SK-N-SH (cell line): Measurements from ENCODE around the gene B3GNT3. TPM values are rescaled to one million over a fixed set of nuclear protein-coding genes. Genes with fewer than 3 reads are reported as not detected.

Experiments
- CTCF ChIA-PET: fragments of 300-600, 350-600 bp; formaldehyde crosslinking; extraction: SDS; loops from one replicate; lab custom pipeline; 2021; lab: Yijun Ruan, JAX
- POLR2A ChIA-PET: fragments of 350-600 bp; sonication (Branson Sonifier 250); formaldehyde crosslinking; extraction: SDS; loops from one replicate; lab custom pipeline; 2020; ENCODE audit warnings: antibody characterized with exemption, inconsistent platforms; lab: Yijun Ruan, JAX
- DNase-seq: peaks from one replicate; pipeline ENCODE4 v3.0.0; 2012
- H2AFZ ChIP-seq: fragments of 200-600 bp; sonication (generic); 2 replicates; pipeline ENCODE4 v1.8.1; 2016; ENCODE audit warnings: antibody characterized with exemption, mild to moderate bottlenecking, low read depth
- H3F3A ChIP-seq: fragments of 200-600 bp; sonication (generic); replicated peaks from 2 replicates; pipeline ENCODE3; 2016; ENCODE audit warnings: antibody characterized with exemption, mild to moderate bottlenecking; ENCODE audit not compliant: insufficient read depth
- H3K27ac ChIP-seq, 2 experiments: fragments of 200-500 bp in 1 of 2; fragments of 200-600 bp in 1 of 2; sonication (Bioruptor generic) in 1 of 2; sonication (generic), shearing (Covaris generic) in 1 of 2; 2 replicates each; pipeline versions ENCODE4 v1.5.1 to v1.6.1; 2014 to 2016; ENCODE audit warnings: low read depth in 2 of 2, inconsistent platforms in 1 of 2, low read length in 1 of 2, mild to moderate bottlenecking in 1 of 2, mixed read lengths in 1 of 2
- H3K27me3 ChIP-seq: fragments of 200-600 bp; sonication (generic), shearing (Covaris generic); 2 replicates; pipeline ENCODE4 v1.6.1; 2016; ENCODE audit warnings: mixed run types; ENCODE audit not compliant: insufficient read depth
- H3K36me3 ChIP-seq, 2 experiments: fragments of 200-500 bp in 1 of 2; fragments of 200-600 bp in 1 of 2; sonication (Bioruptor generic) in 1 of 2; sonication (generic) in 1 of 2; replicated peaks in 1 of 2; 2 replicates each; pipeline versions ENCODE3 to v1.5.1; 2014 to 2016; ENCODE audit warnings: low read length in 1 of 2, mild to moderate bottlenecking in 1 of 2; ENCODE audit not compliant: insufficient read depth in 2 of 2, control insufficient read depth in 1 of 2
- H3K4me1 ChIP-seq, 2 experiments: fragments of 200-500 bp in 1 of 2; fragments of 200-600 bp in 1 of 2; sonication (Bioruptor generic) in 1 of 2; sonication (generic), shearing (Covaris generic) in 1 of 2; 2 replicates each; pipeline versions ENCODE4 v1.5.1 to v1.6.1; 2014 to 2016; ENCODE audit warnings: low read depth in 1 of 2, low read length in 1 of 2, mixed run types in 1 of 2; ENCODE audit not compliant: insufficient read depth in 2 of 2, control insufficient read depth in 1 of 2
- H3K4me2 ChIP-seq: fragments of 200-600 bp; sonication (generic), shearing (Covaris generic); 2 replicates; pipeline ENCODE4 v1.6.1; 2017; ENCODE audit warnings: mixed run types
- H3K4me3 ChIP-seq, 2 experiments: fragments of 200-500 bp in 1 of 2; fragments of 200-600 bp in 1 of 2; sonication (Bioruptor generic) in 1 of 2; sonication (generic), shearing (Covaris generic) in 1 of 2; 2 replicates each; pipeline versions ENCODE4 v1.5.1 to v1.8.1; 2014 to 2016; ENCODE audit warnings: low read depth in 2 of 2, inconsistent platforms in 1 of 2, low read length in 1 of 2, mild to moderate bottlenecking in 1 of 2, mixed read lengths in 1 of 2, moderate library complexity in 1 of 2
- H3K79me2 ChIP-seq: fragments of 200-600 bp; sonication (generic); 2 replicates; pipeline ENCODE4 v1.8.1; 2017; ENCODE audit warnings: mild to moderate bottlenecking; ENCODE audit not compliant: insufficient read depth
- H3K9ac ChIP-seq: fragments of 200-600 bp; sonication (generic); 2 replicates; pipeline ENCODE4 v1.6.1; 2017; ENCODE audit warnings: mixed run types
- H3K9me2 ChIP-seq: fragments of 200-600 bp; sonication (generic); 2 replicates; pipeline ENCODE4 v1.6.1; 2017; ENCODE audit warnings: mixed run types
- H3K9me3 ChIP-seq: fragments of 200-600 bp; sonication (generic); 2 replicates; pipeline ENCODE4 v1.6.1; 2017; ENCODE audit warnings: mixed run types, mild to moderate bottlenecking, moderate library complexity
- H4K20me1 ChIP-seq: fragments of 200-600 bp; sonication (generic); 2 replicates; pipeline ENCODE4 v1.6.1; 2017; ENCODE audit warnings: mild to moderate bottlenecking, mixed run types; ENCODE audit not compliant: insufficient read depth
- ELF1 ChIP-seq: IDR thresholded peaks from 2 replicates; pipeline ENCODE4 v1.4.0; 2012
- EP300 ChIP-seq, 2 experiments: IDR thresholded peaks; 2 replicates each; pipeline versions ENCODE4 v1.4.0 to v1.6.1; 2012; ENCODE audit warnings: borderline replicate concordance in 1 of 2, low read depth in 1 of 2, low read length in 1 of 2
- FOSL2 ChIP-seq: IDR thresholded peaks from 2 replicates; pipeline ENCODE4 v1.4.0; 2012; ENCODE audit warnings: low read depth, mild to moderate bottlenecking, moderate library complexity, borderline replicate concordance
- FOXJ3 ChIP-seq: sonication (generic); formaldehyde crosslinking; IDR thresholded peaks from 2 replicates; pipeline ENCODE4 v1.5.1; 2020; ENCODE audit warnings: mild to moderate bottlenecking, missing genetic modification reagents
- FOXM1 ChIP-seq: IDR thresholded peaks from 2 replicates; pipeline ENCODE4 v1.4.0; 2012; ENCODE audit warnings: low read depth, mild to moderate bottlenecking
- GATA2 ChIP-seq: sonication (generic); formaldehyde crosslinking; IDR thresholded peaks from 2 replicates; pipeline ENCODE4 v1.5.0; 2020; ENCODE audit warnings: mild to moderate bottlenecking, missing genetic modification reagents
- MXI1 ChIP-seq: IDR thresholded peaks from 2 replicates; pipeline ENCODE4 v1.6.1; 2012; ENCODE audit warnings: mild to moderate bottlenecking, low read depth, low read length, improper control_type of control experiment
- RCOR1 ChIP-seq: fragments of 150-350 bp; IDR thresholded peaks from 2 replicates; pipeline ENCODE4 v1.6.1; 2017; ENCODE audit warnings: antibody characterized with exemption, low read length
- RXRA ChIP-seq: IDR thresholded peaks from 2 replicates; pipeline ENCODE4 v1.4.0; 2012; ENCODE audit warnings: low read depth, mild to moderate bottlenecking, borderline replicate concordance
- SMC3 ChIP-seq: IDR thresholded peaks from 2 replicates; pipeline ENCODE4 v1.6.1; 2012; ENCODE audit warnings: low read depth, low read length, improper control_type of control experiment
- TEAD4 ChIP-seq: IDR thresholded peaks from 2 replicates; pipeline ENCODE4 v1.4.0; 2012; ENCODE audit warnings: mild to moderate bottlenecking, borderline replicate concordance; ENCODE audit not compliant: insufficient read depth
- YY1 ChIP-seq: IDR thresholded peaks from 2 replicates; pipeline ENCODE4 v1.4.0; 2012; ENCODE audit warnings: low read depth, mild to moderate bottlenecking
- WGBS: methylation state at CpG from one replicate; pipeline ENCODE4 v1.1.6; 2017; ENCODE audit warnings: low lambda C conversion rate; 5-methylcytosine and 5-hydroxymethylcytosine counted together
- polyA plus RNA-seq, 3 experiments: library from polyadenylated mRNA; depleted of rRNA; stranded (reverse); fragments of >200 nt; gene quantifications; 2 replicates each; pipeline ENCODE4 v1.2.3, GENCODE V29; 2012
- TF ChIP-seq, protein P1 (sequence below): IDR thresholded peaks from 2 replicates; pipeline ENCODE4 v1.4.0; 2012; ENCODE audit warnings: low read depth, borderline replicate concordance
- TF ChIP-seq, protein P2 (sequence below): IDR thresholded peaks from 2 replicates; pipeline ENCODE4 v1.6.1; 2012; ENCODE audit warnings: mild to moderate bottlenecking, low read depth, low read length, moderate library complexity
- TF ChIP-seq, protein P3 (sequence below): IDR thresholded peaks from 2 replicates; pipeline ENCODE4 v1.4.0; 2012; ENCODE audit warnings: low read depth, borderline replicate concordance
- TF ChIP-seq, protein P4 (sequence below): fragments of 150-350 bp; IDR thresholded peaks from 2 replicates; pipeline ENCODE4 v1.6.1; 2017; ENCODE audit warnings: antibody characterized with exemption, low read length, low read depth, borderline replicate concordance
- TF ChIP-seq, protein P5 (sequence below): fragments of 200-600 bp; sonication (generic); IDR thresholded peaks from 2 replicates; pipeline ENCODE4 v1.6.1; 2017; ENCODE audit warnings: antibody characterized with exemption, mild to moderate bottlenecking, moderate library complexity

Gene B3GNT3
- polyA plus RNA-seq, 1 of the 3 experiments (the other 2 are of a cell fraction): not detected

DNA sequence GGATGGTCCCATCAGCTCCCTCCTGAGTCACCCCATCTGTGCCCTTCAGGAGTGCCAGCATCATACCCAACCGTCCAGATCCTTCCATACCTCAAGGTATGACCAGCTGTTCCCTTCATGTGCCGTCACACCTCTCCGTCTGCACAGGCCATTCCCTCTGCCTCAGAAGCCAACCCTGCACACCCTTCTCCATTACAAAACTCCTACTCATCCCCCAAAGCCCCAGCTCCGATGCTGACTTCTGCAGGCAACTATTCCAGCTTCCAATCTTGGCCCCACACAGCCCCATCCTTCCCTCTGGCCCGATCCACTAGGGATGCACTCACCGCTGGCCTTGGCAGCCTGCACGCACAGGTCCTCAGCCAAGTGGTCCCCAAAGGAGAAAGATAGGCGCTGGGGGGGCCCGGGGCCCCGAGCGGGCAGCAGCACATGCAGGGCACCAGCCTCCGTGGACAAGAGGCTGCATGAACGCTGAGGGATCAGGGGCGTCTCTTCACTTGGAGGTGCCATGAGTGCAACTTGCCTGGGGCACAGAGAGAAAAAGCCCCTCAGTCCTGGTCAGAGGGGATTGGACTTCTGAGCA is 49.1 kb downstream of the B3GNT3 start:
- Histone ChIP-seq H3K4me2 (no peak overlapping the region), H3K9ac (no peak overlapping the region), H4K20me1 (no peaks in the 10 kb centered on the region), H3K27me3 (no peaks in the 10 kb centered on the region), H3K9me2 (no peaks in the 10 kb centered on the region), H3K9me3 (no peaks in the 10 kb centered on the region), H3F3A (no peaks in the 10 kb centered on the region), H2AFZ (no peak overlapping the region), H3K79me2 (no peaks in the 10 kb centered on the region)
- ChIA-PET POLR2A (interaction anchor here (3.1 kb wide), 1 partner anchor 16 kb away, joined by 14 read pairs; the partner anchor contains the start of gene RPL18A), CTCF (interaction anchor here (1.1 to 2.8 kb wide), 4 partner anchors 11 to 404 kb away, joined by 3 to 20 read pairs (median 3); partner anchors contain the start of gene CCDC124)
- no peak for DNase-seq
- no peak for TF ChIP-seq RCOR1
- no peak for TF ChIP-seq SMC3
- TF ChIP-seq MXI1: no peak
- TF ChIP-seq GATA2 (CRISPR knock-in tag): no peak
- no peak for TF ChIP-seq TEAD4
- TF ChIP-seq, protein P1, sequence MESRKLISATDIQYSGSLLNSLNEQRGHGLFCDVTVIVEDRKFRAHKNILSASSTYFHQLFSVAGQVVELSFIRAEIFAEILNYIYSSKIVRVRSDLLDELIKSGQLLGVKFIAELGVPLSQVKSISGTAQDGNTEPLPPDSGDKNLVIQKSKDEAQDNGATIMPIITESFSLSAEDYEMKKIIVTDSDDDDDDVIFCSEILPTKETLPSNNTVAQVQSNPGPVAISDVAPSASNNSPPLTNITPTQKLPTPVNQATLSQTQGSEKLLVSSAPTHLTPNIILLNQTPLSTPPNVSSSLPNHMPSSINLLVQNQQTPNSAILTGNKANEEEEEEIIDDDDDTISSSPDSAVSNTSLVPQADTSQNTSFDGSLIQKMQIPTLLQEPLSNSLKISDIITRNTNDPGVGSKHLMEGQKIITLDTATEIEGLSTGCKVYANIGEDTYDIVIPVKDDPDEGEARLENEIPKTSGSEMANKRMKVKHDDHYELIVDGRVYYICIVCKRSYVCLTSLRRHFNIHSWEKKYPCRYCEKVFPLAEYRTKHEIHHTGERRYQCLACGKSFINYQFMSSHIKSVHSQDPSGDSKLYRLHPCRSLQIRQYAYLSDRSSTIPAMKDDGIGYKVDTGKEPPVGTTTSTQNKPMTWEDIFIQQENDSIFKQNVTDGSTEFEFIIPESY: no peak
- TF ChIP-seq, protein P2, sequence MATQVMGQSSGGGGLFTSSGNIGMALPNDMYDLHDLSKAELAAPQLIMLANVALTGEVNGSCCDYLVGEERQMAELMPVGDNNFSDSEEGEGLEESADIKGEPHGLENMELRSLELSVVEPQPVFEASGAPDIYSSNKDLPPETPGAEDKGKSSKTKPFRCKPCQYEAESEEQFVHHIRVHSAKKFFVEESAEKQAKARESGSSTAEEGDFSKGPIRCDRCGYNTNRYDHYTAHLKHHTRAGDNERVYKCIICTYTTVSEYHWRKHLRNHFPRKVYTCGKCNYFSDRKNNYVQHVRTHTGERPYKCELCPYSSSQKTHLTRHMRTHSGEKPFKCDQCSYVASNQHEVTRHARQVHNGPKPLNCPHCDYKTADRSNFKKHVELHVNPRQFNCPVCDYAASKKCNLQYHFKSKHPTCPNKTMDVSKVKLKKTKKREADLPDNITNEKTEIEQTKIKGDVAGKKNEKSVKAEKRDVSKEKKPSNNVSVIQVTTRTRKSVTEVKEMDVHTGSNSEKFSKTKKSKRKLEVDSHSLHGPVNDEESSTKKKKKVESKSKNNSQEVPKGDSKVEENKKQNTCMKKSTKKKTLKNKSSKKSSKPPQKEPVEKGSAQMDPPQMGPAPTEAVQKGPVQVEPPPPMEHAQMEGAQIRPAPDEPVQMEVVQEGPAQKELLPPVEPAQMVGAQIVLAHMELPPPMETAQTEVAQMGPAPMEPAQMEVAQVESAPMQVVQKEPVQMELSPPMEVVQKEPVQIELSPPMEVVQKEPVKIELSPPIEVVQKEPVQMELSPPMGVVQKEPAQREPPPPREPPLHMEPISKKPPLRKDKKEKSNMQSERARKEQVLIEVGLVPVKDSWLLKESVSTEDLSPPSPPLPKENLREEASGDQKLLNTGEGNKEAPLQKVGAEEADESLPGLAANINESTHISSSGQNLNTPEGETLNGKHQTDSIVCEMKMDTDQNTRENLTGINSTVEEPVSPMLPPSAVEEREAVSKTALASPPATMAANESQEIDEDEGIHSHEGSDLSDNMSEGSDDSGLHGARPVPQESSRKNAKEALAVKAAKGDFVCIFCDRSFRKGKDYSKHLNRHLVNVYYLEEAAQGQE: no peak
- no peak for TF ChIP-seq FOXJ3 (CRISPR knock-in tag)
- TF ChIP-seq FOXM1: no peak
- no peak for TF ChIP-seq YY1
- TF ChIP-seq, protein P3, sequence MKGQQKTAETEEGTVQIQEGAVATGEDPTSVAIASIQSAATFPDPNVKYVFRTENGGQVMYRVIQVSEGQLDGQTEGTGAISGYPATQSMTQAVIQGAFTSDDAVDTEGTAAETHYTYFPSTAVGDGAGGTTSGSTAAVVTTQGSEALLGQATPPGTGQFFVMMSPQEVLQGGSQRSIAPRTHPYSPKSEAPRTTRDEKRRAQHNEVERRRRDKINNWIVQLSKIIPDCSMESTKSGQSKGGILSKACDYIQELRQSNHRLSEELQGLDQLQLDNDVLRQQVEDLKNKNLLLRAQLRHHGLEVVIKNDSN: no peak
- TF ChIP-seq, protein P4, sequence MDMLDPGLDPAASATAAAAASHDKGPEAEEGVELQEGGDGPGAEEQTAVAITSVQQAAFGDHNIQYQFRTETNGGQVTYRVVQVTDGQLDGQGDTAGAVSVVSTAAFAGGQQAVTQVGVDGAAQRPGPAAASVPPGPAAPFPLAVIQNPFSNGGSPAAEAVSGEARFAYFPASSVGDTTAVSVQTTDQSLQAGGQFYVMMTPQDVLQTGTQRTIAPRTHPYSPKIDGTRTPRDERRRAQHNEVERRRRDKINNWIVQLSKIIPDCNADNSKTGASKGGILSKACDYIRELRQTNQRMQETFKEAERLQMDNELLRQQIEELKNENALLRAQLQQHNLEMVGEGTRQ: no peak
- no peak for TF ChIP-seq FOSL2
- TF ChIP-seq, protein P5, sequence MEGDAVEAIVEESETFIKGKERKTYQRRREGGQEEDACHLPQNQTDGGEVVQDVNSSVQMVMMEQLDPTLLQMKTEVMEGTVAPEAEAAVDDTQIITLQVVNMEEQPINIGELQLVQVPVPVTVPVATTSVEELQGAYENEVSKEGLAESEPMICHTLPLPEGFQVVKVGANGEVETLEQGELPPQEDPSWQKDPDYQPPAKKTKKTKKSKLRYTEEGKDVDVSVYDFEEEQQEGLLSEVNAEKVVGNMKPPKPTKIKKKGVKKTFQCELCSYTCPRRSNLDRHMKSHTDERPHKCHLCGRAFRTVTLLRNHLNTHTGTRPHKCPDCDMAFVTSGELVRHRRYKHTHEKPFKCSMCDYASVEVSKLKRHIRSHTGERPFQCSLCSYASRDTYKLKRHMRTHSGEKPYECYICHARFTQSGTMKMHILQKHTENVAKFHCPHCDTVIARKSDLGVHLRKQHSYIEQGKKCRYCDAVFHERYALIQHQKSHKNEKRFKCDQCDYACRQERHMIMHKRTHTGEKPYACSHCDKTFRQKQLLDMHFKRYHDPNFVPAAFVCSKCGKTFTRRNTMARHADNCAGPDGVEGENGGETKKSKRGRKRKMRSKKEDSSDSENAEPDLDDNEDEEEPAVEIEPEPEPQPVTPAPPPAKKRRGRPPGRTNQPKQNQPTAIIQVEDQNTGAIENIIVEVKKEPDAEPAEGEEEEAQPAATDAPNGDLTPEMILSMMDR: no peak
- TF ChIP-seq EP300 (IDR thresholded peaks at IDR 0.05; ENCODE audit: borderline replicate concordance in 1 of 2, low read depth in 1 of 2, low read length in 1 of 2): no peak
- TF ChIP-seq ELF1: no peak
- TF ChIP-seq RXRA: no peak
- TF ChIP-seq, all 33 proteins: peak for 0
- peaks cover 0 to 14% of the 10 kb centered on the region in 2 experiments; a peak in 1 of 4 replicates for H3K4me1 ChIP-seq
- no peaks in the 10 kb centered on the region for H3K36me3 ChIP-seq
- no peak overlapping the region for H3K4me3 ChIP-seq
- no peak overlapping the region for H3K27ac ChIP-seq
- 84% methylated on average over 14 of the region's 14 CpGs for WGBS
